ENCODE data around the gene CALML5. TPM values are rescaled to one million over a fixed set of nuclear protein-coding genes. Genes with fewer than 3 reads are reported as not detected.

CALML5 gene
- total RNA-seq, 1 experiment from 2014 or later, result not detected

DNA sequence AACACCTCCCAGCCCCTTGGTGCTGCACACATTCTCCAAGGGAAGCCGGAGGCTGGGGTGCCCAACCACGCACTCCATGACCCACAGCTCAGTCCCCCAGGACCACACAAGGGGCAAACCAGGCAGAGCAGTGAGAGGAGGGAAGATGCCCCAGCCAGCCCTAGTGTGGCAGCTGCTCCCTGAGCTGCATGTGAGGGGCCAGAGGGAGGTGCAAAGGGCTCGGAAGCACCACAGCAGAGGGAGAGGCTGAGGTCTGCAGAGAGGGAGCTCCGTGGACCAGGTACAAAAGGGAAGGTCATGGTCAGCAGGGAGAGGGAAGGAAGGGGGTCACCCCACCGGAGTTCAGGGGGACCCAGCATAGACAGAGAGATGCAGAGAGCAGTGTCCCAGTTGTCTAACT, 1.5 kb upstream of the CALML5 start:
- DNase-seq (ENCODE audit: low read depth), result no peak

GRCh38 chr10:5500162-5500670, 846 bp upstream of the CALML5 start:
- no peak for DNase-seq (ENCODE audit: low read depth)

DNA sequence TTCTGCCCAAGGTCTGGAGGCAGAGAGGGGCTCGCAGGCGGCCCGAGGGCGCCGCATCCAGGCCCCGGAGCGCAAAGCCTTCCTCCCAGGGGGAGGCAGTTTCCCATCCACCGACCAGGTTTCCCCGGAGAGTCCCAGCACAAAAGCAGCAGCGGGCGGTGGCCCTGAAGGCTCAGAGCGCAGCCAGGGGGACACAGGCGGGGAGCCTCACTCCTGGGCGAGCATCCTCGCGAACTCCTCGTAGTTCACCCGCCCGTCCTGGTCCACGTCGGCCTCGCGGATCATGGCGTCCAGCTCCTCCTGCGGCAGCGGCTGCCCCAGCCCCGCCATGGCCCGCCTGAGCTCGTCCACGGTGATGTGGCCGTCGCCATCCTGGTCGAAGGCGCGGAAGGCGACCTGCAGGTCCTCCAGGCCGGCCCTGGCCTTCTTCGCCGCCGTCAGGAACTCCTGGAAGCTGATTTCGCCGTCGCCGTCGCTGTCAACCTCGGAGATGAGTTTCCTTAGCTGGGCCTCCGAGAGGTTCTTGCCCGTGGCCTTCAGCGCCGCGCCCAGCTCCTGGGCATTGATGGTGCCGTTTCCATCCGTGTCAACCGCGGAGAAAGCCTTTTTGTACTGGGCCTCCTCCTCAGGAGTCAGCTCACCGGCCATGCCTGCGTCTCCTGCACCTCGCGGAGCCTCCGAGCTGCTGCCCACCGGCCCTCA, 428 bp downstream of the CALML5 start:
- DNase-seq (ENCODE audit: low read depth), result no peak

- no peak for DNase-seq (ENCODE audit: low read depth)
Measured at GRCh38 chr10:5497948-5498730, 1.2 kb downstream of the CALML5 start.

- DNase-seq (ENCODE audit: low read depth), result no peak
Measured at GRCh38 chr10:5497289-5497688, 2.1 kb downstream of the CALML5 start.

GRCh38 chr10:5496261-5497250, 2.8 kb downstream of the CALML5 start:
- DNase-seq (ENCODE audit: low read depth), result no peak

DNA sequence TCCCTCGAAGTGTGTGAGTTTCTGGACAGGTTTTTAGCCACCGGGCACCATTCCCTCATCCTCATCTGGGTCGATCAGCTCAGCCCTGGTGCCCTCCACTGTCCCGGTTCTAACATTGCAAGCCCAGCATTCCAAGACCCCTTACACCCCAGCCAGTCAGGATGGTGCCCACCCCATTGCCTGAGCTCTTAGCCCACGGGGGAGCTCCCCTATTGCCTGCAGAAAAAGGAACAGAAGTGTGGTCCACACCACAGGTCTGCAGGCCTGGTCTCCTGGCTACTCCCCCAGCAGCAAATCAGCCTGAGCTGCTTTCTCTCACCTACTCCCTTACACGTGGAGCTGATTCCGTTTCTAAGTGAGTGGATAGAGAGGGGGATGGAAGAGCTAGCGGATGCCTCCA, 4.8 kb downstream of the CALML5 start:
- DNase-seq (ENCODE audit: low read depth), result no peak

DNA sequence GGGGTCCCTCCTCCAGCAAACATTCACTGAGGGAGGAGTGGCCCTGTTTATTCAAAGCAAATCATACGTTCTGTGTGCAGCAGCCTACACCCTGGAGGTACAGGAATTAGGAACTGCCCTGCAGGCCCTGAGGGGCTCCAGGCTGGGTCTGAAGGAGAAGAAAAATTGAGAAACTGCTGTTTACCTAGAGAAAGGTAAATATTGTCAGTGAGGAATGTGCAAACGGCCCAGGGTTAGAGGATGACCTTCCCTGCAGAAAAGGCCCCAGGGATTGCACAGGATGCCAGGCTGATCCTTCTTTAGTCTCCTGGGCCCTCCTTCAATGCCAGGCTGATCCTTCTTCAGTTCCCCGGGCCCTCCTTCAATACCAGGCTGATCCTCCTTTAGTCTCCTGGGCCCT, 5.7 kb downstream of the CALML5 start:
- no peak for DNase-seq (ENCODE audit: low read depth)

DNA sequence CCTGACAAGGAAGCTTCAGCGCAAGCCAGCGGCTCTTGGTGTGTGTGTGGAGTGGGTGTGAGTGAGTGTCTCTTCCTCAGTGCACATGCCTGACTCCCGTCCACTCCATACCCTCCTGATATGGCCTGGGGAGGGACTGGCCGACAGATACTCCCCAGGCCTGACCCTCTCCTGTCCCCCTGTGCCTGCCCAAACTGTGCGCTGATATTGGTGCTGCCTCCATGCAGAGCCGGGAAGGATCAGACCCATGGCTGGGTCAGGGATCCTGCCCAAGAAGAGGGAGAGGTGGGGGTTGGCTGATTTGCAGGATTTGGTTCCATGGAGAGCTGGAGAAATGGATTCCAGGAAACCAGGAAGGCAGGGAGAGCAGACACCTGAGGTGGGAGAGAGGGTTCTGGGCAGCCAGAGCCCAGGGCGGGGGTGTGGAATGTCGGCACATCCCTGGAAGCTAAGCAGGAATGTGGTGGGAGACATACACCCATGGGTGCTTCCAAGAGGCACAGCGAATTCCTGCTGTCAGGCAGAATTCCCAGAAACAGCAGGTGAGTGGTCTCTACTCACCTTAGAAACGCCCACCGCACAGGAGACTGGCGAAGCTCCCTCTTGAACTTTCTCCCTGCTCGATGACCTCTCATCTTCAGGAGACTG, 6.3 kb downstream of the CALML5 start:
- DNase-seq (ENCODE audit: low read depth), result no peak

GRCh38 chr10:5492322-5492855, 7.0 kb downstream of the CALML5 start:
- DNase-seq (ENCODE audit: low read depth), result no peak

DNA sequence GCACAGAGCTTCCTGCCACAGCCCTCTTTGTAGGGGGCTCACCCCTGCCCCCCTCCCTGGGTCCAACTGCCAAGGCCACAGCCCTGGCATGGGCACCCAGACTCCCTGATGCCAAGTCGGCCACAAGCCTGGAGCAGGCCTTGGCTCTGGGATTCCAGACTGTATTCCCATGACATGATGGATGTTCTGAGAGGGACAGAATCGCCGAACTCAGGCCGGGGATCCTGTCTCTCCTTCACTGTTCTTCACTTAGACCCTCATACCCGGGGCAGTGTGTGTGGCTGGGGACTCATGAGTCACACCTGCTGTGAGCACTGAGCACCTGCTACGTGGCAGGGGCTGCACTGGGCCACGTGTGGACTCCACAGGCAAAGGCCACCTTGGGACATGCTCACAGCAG, 7.9 kb downstream of the CALML5 start:
- no peak for DNase-seq (ENCODE audit: low read depth)

- no peak for DNase-seq (ENCODE audit: low read depth)
Measured at GRCh38 chr10:5490698-5491464, 8.5 kb downstream of the CALML5 start.

GRCh38 chr10:5490032-5490431, 9.3 kb downstream of the CALML5 start:
- DNase-seq (ENCODE audit: low read depth), result no peak

DNA sequence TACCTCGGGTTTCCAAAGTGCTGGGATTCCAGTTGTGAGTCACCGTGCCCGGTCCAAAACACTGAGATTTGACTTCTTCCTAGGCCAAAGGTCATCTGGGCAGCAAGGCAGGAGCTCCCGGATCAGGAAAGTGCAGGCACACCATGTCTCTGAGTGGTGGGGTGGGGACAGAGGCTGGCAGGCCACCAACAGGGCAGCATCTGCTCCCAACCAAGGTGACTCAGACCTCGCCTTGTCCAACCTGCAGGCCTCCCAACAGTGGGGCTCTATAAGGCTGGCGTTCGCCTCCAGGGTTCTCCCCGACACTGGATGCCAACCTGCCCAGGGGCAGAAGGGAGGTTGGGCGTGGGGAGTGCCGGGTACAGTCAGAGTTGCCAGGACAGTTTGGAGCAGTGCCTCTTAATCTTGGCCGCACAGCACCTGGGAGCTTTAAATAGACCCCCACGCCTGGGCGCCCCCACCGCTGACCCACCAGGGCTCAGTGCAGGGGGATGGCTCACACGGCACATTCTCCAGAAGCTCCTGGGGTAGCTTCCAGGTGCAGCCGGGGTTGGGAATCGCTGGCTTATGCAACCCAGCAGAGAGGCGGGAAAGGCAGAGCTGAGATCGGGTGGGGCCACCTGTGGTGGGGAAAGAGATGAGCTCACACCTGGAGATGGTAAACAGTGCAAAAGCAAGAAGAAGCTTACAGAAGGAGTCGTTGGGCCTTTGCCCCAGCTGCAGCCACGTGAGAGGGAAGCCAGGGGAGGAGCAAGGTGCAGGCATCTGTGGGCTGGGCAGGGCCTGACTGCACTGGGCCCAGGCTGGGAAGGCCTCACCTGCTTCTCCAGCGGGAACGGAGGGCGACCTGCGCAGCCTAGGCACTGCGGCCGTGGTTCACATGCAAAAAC, 10.9 kb downstream of the CALML5 start:
- DNase-seq (ENCODE audit: low read depth), result no peak

GRCh38 chr10:5486853-5487235, 12.5 kb downstream of the CALML5 start:
- DNase-seq (ENCODE audit: low read depth), result no peak

- no peak for DNase-seq (ENCODE audit: low read depth)
Measured at GRCh38 chr10:5485948-5486852, 13.2 kb downstream of the CALML5 start.

DNA sequence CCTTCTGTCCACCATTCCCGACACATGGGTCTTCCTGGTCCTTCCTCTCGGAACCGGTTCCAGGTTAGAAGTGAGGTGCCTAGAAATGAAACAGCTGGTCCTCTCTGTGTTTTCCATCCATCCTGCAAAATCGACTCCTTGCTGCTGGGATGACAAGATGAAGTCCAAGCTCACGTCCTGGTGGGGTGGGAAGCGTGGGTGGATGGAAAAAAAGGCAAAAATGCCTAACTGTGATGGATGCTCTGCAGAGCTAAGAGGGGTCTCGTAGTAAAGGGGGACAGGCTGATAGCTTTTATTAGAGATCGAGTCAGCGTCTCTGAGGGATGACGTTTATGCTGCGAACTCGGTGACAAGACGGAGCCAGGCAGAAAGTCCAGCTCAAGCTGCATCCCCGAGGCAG, 14.1 kb downstream of the CALML5 start:
- no peak for DNase-seq (ENCODE audit: low read depth)

- DNase-seq (ENCODE audit: low read depth), result peak; percentile 56
Measured at GRCh38 chr10:5484205-5484604, 15.2 kb downstream of the CALML5 start.

All from LHCN-M2 (cell line).